K562 (cell line): ENCODE measurements around the gene SYMPK. TPM values are rescaled to one million over a fixed set of nuclear protein-coding genes. Genes with fewer than 3 reads are reported as not detected.
A peak's percentile ranks its signal among the peaks of the same experiment; 100 is the strongest.

Experiments used
- CEBPG ChIP-seq, 3 experiments: fragments of 200-800 bp in 1 of 3; sonication (Bioruptor generic) in 1 of 3; sonication (generic) in 1 of 3; formaldehyde crosslinking in 1 of 3; IDR thresholded peaks in 2 of 3; conservative IDR thresholded peaks in 1 of 3; 2 replicates each; pipeline versions ENCODE4 v1.6.1 to v1.8.0; 2016 to 2022; ENCODE audit warnings: missing compliant biosample characterization in 2 of 3, missing genetic modification characterization in 2 of 3, mild to moderate bottlenecking in 1 of 3, missing genetic modification reagents in 1 of 3
- CREB1 ChIP-seq, 2 experiments: sonication (generic) in 1 of 2; formaldehyde crosslinking in 1 of 2; IDR thresholded peaks; 2 replicates each; pipeline versions ENCODE4 v1.6.1 to v1.8.0; 2012 to 2022; ENCODE audit warnings: inconsistent platforms in 1 of 2, mild to moderate bottlenecking in 1 of 2, missing genetic modification reagents in 1 of 2, moderate library complexity in 1 of 2
- CREB3 ChIP-seq: fragments of 450-650 bp; conservative IDR thresholded peaks from 2 replicates; pipeline ENCODE4 v1.6.1; 2016; ENCODE audit warnings: missing genetic modification characterization, low read depth, mild to moderate bottlenecking, missing compliant biosample characterization, moderate library complexity
- DNMT1 ChIP-seq: fragments of 450-650 bp; IDR thresholded peaks from 2 replicates; pipeline ENCODE4 v1.6.1; 2016; ENCODE audit warnings: antibody characterized with exemption, mild to moderate bottlenecking
- GTF2A2 ChIP-seq: IDR thresholded peaks from 2 replicates; pipeline ENCODE4 v1.6.1; 2016; ENCODE audit warnings: mild to moderate bottlenecking, missing genetic modification characterization, missing compliant biosample characterization
- HDAC1 ChIP-seq, 2 experiments: fragments of 450-650 bp; IDR thresholded peaks; 2 replicates each; pipeline ENCODE4 v1.6.1; 2016 to 2017; ENCODE audit warnings: inconsistent platforms in 1 of 2, mild to moderate bottlenecking in 1 of 2, moderate library complexity in 1 of 2
- HDAC8 ChIP-seq: fragments of 450-650 bp; IDR thresholded peaks from 2 replicates; pipeline ENCODE4 v1.6.1; 2016; ENCODE audit warnings: mild to moderate bottlenecking, missing genetic modification characterization, moderate library complexity, missing compliant biosample characterization
- HNRNPUL1 ChIP-seq: fragments of 200-400 bp; formaldehyde crosslinking; IDR thresholded peaks from 2 replicates; pipeline ENCODE4 v1.6.1; 2017; ENCODE audit warnings: low read length
- KAT2B ChIP-seq: IDR thresholded peaks from one replicate; pipeline ENCODE4 v1.6.1; 2012; ENCODE audit warnings: low read depth, mild to moderate bottlenecking, control low read depth, inconsistent platforms, low read length, moderate library complexity
- NCOA6 ChIP-seq: fragments of 450-650 bp; IDR thresholded peaks from 2 replicates; pipeline ENCODE4 v1.6.1; 2017; ENCODE audit warnings: mild to moderate bottlenecking
- PTBP1 ChIP-seq: fragments of 200-400 bp; formaldehyde crosslinking; IDR thresholded peaks from 2 replicates; pipeline ENCODE4 v1.6.1; 2017; ENCODE audit warnings: low read depth, low read length
- RBM15 ChIP-seq: fragments of 200-400 bp; formaldehyde crosslinking; IDR thresholded peaks from 2 replicates; pipeline ENCODE4 v1.6.1; 2018; ENCODE audit warnings: mild to moderate bottlenecking, low read length, moderate library complexity; ENCODE audit not compliant: insufficient read depth
- SMAD2 ChIP-seq: fragments of 150-350 bp; IDR thresholded peaks from 2 replicates; pipeline ENCODE4 v1.6.1; 2014; ENCODE audit warnings: low read depth, mild to moderate bottlenecking, low read length
- SMAD3 ChIP-seq: fragments of 450-650 bp; formaldehyde crosslinking; conservative IDR thresholded peaks from 2 replicates; pipeline ENCODE4 v1.4.0; 2020; ENCODE audit warnings: mild to moderate bottlenecking
- XRCC5 ChIP-seq: fragments of 200-400 bp; formaldehyde crosslinking; IDR thresholded peaks from 2 replicates; pipeline ENCODE4 v1.6.1; 2017; ENCODE audit warnings: low read depth, mild to moderate bottlenecking, low read length
- ZBTB43 ChIP-seq: sonication (generic); formaldehyde crosslinking; IDR thresholded peaks from 2 replicates; pipeline ENCODE4 v1.8.0; 2023; ENCODE audit warnings: mild to moderate bottlenecking, missing genetic modification reagents
- ZBTB7A ChIP-seq: IDR thresholded peaks from 2 replicates; pipeline ENCODE4 v1.6.1; 2011; ENCODE audit warnings: low read depth, mild to moderate bottlenecking, low read length, moderate library complexity, borderline replicate concordance; ENCODE audit not compliant: control insufficient read depth
- ZNF232 ChIP-seq: sonication (generic); formaldehyde crosslinking; IDR thresholded peaks from 2 replicates; pipeline ENCODE4 v1.8.0; 2022; ENCODE audit warnings: mild to moderate bottlenecking, missing genetic modification reagents
- ZNF668 ChIP-seq: fragments of 250-450 bp; sonication (Bioruptor Pico); IDR thresholded peaks from 2 replicates; pipeline ENCODE4 v1.8.0; 2022; ENCODE audit warnings: mild to moderate bottlenecking, inconsistent platforms
- polyA plus RNA-seq, 8 experiments: library from polyadenylated mRNA; depleted of rRNA in 4 of 8; stranded (reverse) in 5 of 8; unstranded in 3 of 8; fragments of >200 nt; fragmentation: Nextera tagmentation in 2 of 8; fragmentation: Illumina TruSeq in 1 of 8; extraction: Ambion mirVana in 2 of 8; extraction: Trizol in 1 of 8; gene quantifications; 2 replicates each; pipeline versions ENCODE4 v1.2.1 to v1.2.3, GENCODE V29; 2011 to 2014; ENCODE audit warnings: inconsistent platforms in 1 of 8, missing spikeins in 1 of 8
- total RNA-seq, 7 experiments: library from RNA; depleted of rRNA in 6 of 7; stranded (reverse); fragments of >200 nt in 6 of 7; fragmentation: Illumina TruSeq in 2 of 7; extraction: Trizol in 2 of 7; gene quantifications; 2 replicates each; pipeline versions ENCODE4 v1.2.1 to v1.2.3, GENCODE V29; 2011 to 2021; ENCODE audit warnings: low replicate concordance in 1 of 7
- TF ChIP-seq, protein P1 (sequence below): IDR thresholded peaks from 2 replicates; pipeline ENCODE4 v1.6.1; 2011; ENCODE audit not compliant: insufficient read length; ENCODE audit errors: extremely low read depth
- TF ChIP-seq, protein P2 (sequence below): fragments of 250-450 bp; sonication (Bioruptor Pico); IDR thresholded peaks from 2 replicates; pipeline ENCODE4 v1.4.0; 2020; ENCODE audit warnings: mild to moderate bottlenecking
- TF ChIP-seq, protein P3 (sequence below): fragments of 250-450 bp; sonication (Bioruptor Pico); IDR thresholded peaks from 2 replicates; pipeline ENCODE4 v1.9.0; 2021; ENCODE audit warnings: mild to moderate bottlenecking

SYMPK gene
- total and polyA plus RNA-seq, 9 of the 15 experiments (the other 6 are each of a cell fraction or from before 2014, with no cell fraction given), result 0.73 to 95.5 (median 58.4) TPM

DNA sequence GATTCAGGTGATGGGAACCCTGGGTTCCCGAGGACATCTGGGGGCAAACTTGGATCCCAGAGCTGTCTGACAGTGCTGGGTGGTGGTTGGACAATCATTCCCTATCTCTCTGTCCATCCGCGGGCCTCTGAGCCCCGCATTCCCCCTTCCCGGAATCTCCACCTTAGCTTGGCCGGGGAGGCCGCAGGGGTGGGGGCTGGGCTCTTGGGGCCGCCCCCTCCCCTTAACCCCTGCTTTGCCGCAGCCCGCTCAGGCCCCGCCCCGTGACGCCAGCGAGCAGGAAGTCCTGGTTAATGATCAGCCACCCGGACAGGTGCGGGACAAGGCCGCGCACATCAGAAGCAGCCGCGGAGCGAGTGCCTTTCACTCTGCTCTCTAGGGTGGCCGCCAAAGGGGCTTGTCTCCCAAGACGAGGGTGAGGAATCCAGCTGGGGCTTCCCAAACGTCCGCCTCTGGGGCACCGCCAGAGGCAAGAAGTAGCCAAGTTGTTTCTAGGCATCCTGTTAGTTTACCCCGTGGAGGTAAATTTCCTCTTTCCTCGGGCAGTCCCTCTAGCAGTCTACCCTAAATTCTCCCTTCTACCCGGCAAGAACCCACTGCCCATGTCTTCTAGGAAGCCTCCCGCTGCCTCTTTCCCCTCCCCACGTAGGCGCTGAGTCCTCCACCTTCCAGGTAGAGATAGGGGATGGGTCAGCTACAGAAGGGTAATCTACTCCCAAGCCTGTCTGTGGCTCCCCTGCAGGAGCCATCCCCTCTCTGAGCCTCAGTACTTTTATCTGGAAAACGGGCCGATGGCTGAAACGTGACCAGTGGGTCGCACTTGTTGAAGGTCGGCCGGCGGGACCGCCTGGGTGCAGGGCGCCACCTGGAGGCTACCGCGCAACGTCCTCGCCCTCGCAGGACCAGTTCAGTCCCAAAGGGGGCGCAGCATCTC, 20.0 kb upstream of the SYMPK start (continued):
- TF ChIP-seq HDAC8 (tag) (no peak), NCOA6 (no peak), XRCC5 (peak; percentile 99), HNRNPUL1 (no peak), PTBP1 (peak; percentile 97), DNMT1 (peak; percentile 81; the same call in 1 of the 2 replicates), KAT2B (peak; percentile 82), RBM15 (no peak), GTF2A2 (no peak), HDAC1 (IDR thresholded peaks at IDR 0.05) (peak; percentile 67 to 80; a peak in 3 of 4 replicates), SMAD2 (no peak), ZNF232 (CRISPR knock-in tag) (no peak), CREB3 (tag) (no peak), SMAD3 (CRISPR knock-in tag) (no peak), CEBPG (CRISPR knock-in tag; IDR thresholded peaks at IDR 0.05) (0 out of 2 replicates have a peak, but pooled peaks have one; percentile 6), CEBPG (tag; conservative IDR thresholded peaks at IDR 0.05 in 1 of 2, IDR thresholded peaks at IDR 0.05 in 1 of 2) (no peak), ZBTB7A (peak; percentile 87), CREB1 (IDR thresholded peaks at IDR 0.05) (peak; percentile 44), CREB1 (CRISPR knock-in tag; IDR thresholded peaks at IDR 0.05) (peak; percentile 70), ZNF668 (CRISPR knock-in tag) (no peak), ZBTB43 (CRISPR knock-in tag) (peak; percentile 40; the same call in 1 of the 2 replicates)
- TF ChIP-seq, protein P1, sequence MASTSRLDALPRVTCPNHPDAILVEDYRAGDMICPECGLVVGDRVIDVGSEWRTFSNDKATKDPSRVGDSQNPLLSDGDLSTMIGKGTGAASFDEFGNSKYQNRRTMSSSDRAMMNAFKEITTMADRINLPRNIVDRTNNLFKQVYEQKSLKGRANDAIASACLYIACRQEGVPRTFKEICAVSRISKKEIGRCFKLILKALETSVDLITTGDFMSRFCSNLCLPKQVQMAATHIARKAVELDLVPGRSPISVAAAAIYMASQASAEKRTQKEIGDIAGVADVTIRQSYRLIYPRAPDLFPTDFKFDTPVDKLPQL, result no peak
- TF ChIP-seq, protein P2, sequence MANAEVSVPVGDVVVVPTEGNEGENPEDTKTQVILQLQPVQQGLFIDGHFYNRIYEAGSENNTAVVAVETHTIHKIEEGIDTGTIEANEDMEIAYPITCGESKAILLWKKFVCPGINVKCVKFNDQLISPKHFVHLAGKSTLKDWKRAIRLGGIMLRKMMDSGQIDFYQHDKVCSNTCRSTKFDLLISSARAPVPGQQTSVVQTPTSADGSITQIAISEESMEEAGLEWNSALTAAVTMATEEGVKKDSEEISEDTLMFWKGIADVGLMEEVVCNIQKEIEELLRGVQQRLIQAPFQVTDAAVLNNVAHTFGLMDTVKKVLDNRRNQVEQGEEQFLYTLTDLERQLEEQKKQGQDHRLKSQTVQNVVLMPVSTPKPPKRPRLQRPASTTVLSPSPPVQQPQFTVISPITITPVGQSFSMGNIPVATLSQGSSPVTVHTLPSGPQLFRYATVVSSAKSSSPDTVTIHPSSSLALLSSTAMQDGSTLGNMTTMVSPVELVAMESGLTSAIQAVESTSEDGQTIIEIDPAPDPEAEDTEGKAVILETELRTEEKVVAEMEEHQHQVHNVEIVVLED, result 0 out of 2 replicates have a peak, but pooled peaks have one; percentile 15
- TF ChIP-seq, protein P3, sequence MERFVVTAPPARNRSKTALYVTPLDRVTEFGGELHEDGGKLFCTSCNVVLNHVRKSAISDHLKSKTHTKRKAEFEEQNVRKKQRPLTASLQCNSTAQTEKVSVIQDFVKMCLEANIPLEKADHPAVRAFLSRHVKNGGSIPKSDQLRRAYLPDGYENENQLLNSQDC, result no peak; the same call in 1 of the 2 replicates
